ENCODE measurements around the gene DCUN1D2. TPM values are rescaled to one million over a fixed set of nuclear protein-coding genes. Genes with fewer than 3 reads are reported as not detected.
A peak's percentile ranks its signal among the peaks of the same experiment; 100 is the strongest.

The DCUN1D2 gene
- total and polyA plus RNA-seq, 2 donors from 2014 or later, result 7.6 to 19.5 TPM

- peak in 2 of 5 donors; percentile 43 to 63 for DNase-seq
- no peak for FAIRE-seq
- H3K4me1 ChIP-seq (ENCODE audit: control insufficient read depth in 2 of 3, insufficient read depth in 2 of 3, low read depth in 1 of 3, low read length in 3 of 3), result peaks cover 0 to 7% (median 2%) of the 10 kb centered on the region in 3 donors
Measured at GRCh38 chr13:113483504-113484293, 6.8 kb downstream of the DCUN1D2 start.

GRCh38 chr13:113483081-113483480, 7.4 kb downstream of the DCUN1D2 start:
- Histone ChIP-seq H3K27ac (ENCODE audit: low read depth in 2 of 2, low read length in 2 of 2) (no peak overlapping the region), H3K27me3 (ENCODE audit: control insufficient read depth, insufficient read depth, low read length) (no peaks in the 10 kb centered on the region), H3K4me3 (ENCODE audit: low read length in 3 of 3) (peak overlapping the region in 1 of 3 donors; percentile 50), H3K36me3 (ENCODE audit: control insufficient read depth in 2 of 3, insufficient read depth in 3 of 3, low read length in 3 of 3) (peaks cover 0 to 5% (median 3%) of the 10 kb centered on the region in 3 donors), H3K9me3 (ENCODE audit: control insufficient read depth in 2 of 3, insufficient read depth in 1 of 3, low read length in 3 of 3) (no peaks in the 10 kb centered on the region), H3K9ac (ENCODE audit: low read length in 3 of 3) (no peak overlapping the region), H3K4me1 (ENCODE audit: control insufficient read depth in 2 of 3, insufficient read depth in 2 of 3, low read depth in 1 of 3, low read length in 3 of 3) (peaks cover 0 to 7% (median 2%) of the 10 kb centered on the region in 3 donors)
- intact Hi-C loops (cut with DNase I), result no loop called here
- TF ChIP-seq CTCF (IDR thresholded peaks at IDR 0.05; ENCODE audit: borderline replicate concordance, extremely low read depth, insufficient read depth), result no peak
- FAIRE-seq (no peak), DNase-seq (no peak)

More at GRCh38 chr13:113483504-113484293, 6.8 kb downstream of the DCUN1D2 start:
- H3K4me3 ChIP-seq (ENCODE audit: low read length in 3 of 3), result peak overlapping the region in 2 of 3 donors; percentile 25 to 50
- H3K27me3 ChIP-seq (ENCODE audit: control insufficient read depth, insufficient read depth, low read length), result no peaks in the 10 kb centered on the region
- H3K27ac ChIP-seq (ENCODE audit: low read depth in 2 of 2, low read length in 2 of 2), result peak overlapping the region in 1 of 2 donors; percentile 10
- intact Hi-C loops (cut with DNase I), result no loop called here
- TF ChIP-seq CTCF (IDR thresholded peaks at IDR 0.05; ENCODE audit: borderline replicate concordance, extremely low read depth, insufficient read depth), result no peak
- no peak overlapping the region for H3K9ac ChIP-seq (ENCODE audit: low read length in 3 of 3)
- no peaks in the 10 kb centered on the region for H3K9me3 ChIP-seq (ENCODE audit: control insufficient read depth in 2 of 3, insufficient read depth in 1 of 3, low read length in 3 of 3)
- peaks cover 0 to 3% (median 3%) of the 10 kb centered on the region in 3 donors for H3K36me3 ChIP-seq (ENCODE audit: control insufficient read depth in 2 of 3, insufficient read depth in 3 of 3, low read length in 3 of 3)

- no peak for DNase-seq
- no peaks in the 10 kb centered on the region for H3K27me3 ChIP-seq (ENCODE audit: control insufficient read depth, insufficient read depth, low read length)
- peaks cover 0 to 4% (median 2%) of the 10 kb centered on the region in 3 donors for H3K4me1 ChIP-seq (ENCODE audit: control insufficient read depth in 2 of 3, insufficient read depth in 2 of 3, low read depth in 1 of 3, low read length in 3 of 3)
- H3K36me3 ChIP-seq (ENCODE audit: control insufficient read depth in 2 of 3, insufficient read depth in 3 of 3, low read length in 3 of 3), result peaks cover 5 to 11% (median 6%) of the 10 kb centered on the region in 3 donors
- no peak for FAIRE-seq
- H3K27ac ChIP-seq (ENCODE audit: low read depth in 2 of 2, low read length in 2 of 2), result no peak overlapping the region
- no peaks in the 10 kb centered on the region for H3K9me3 ChIP-seq (ENCODE audit: control insufficient read depth in 2 of 3, insufficient read depth in 1 of 3, low read length in 3 of 3)
- intact Hi-C loops (cut with DNase I), result no loop called here
- no peak overlapping the region for H3K4me3 ChIP-seq (ENCODE audit: low read length in 3 of 3)
- TF ChIP-seq CTCF (IDR thresholded peaks at IDR 0.05; ENCODE audit: borderline replicate concordance, extremely low read depth, insufficient read depth), result no peak
- H3K9ac ChIP-seq (ENCODE audit: low read length in 3 of 3), result no peak overlapping the region
Measured at GRCh38 chr13:113479179-113479578, 11.3 kb downstream of the DCUN1D2 start.
